Daoy (cell line): ENCODE data around the gene NPM1. TPM values are rescaled to one million over a fixed set of nuclear protein-coding genes. Genes with fewer than 3 reads are reported as not detected.

Experiments
- DNase-seq: peaks from one replicate; pipeline ENCODE4 v3.0.0-alpha.2; 2015; ENCODE audit warnings: low read depth
- total RNA-seq: library from RNA; depleted of rRNA; stranded (reverse); fragments of >200 nt; shearing (Covaris generic); gene quantifications from 2 replicates; pipeline ENCODE4 v1.2.3, GENCODE V29; 2014

NPM1 gene
- total RNA-seq, 1 experiment from 2014 or later = 3,269 TPM

DNA sequence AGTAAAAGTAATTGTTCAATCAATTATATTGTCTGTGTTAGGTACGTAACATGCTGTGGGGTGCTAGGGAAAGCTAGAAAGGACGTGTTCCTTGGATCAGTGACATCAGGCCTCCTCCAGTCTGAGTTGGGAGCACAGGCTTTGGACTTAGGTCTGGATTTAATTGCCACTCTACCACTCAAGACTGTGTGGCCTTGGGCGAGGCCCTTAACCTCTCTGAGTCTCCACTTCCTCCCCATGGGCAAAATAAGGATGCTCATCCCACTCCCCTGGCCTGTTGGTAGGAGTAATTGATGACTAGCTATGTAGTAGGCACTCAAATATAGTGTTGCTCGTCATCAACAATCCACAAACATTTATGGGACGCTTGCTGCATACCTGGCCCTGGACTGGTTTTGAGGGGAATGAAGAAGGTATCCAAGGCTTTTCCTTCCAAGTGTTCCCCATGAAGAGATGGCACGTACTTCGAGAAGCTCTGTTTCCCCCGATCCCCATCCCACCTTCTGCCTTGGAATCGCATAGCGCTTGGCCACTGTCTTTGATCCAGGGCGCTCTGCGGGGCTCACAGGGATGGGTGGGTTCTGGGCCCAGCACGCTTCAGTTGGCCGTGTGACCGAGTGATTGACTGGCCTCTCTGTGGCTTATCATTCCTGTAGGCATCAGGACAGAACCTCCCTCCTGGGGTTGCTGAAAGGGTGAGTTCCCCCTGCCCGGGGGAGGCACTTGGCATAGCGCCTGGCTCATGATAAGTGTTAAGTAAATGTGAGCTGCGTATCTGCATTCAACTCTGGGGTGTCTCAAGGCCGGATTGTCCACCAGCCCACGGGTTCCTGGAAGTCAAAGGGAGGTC lies 39.9 kb downstream of the NPM1 start:
- no peak for DNase-seq

DNA sequence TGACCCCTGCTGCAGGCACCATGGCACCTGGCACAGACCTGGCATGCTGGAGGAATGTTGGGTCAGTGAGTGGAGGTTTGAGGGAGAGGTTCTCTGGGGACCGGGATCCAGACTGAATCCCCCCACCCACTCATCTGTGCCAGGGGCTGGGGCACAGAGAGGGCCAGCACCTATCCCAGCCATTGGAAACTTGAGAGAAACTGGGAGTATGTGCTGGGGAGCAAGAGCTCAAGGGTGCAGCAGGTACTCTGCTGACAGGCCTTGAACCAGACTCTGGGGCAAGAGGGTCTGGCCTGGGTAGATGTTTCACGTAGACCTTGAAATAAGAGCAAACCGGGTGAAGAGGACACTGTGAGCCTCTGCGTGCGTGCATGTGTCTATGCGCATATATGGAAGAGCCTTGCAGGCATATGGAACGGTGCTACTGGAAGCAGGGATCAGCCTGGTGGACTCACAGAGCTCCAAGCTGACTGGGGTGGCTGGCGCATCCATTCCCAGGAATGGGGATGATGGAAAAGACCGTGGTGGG lies 40.6 kb downstream of the NPM1 start:
- DNase-seq = no peak

DNA sequence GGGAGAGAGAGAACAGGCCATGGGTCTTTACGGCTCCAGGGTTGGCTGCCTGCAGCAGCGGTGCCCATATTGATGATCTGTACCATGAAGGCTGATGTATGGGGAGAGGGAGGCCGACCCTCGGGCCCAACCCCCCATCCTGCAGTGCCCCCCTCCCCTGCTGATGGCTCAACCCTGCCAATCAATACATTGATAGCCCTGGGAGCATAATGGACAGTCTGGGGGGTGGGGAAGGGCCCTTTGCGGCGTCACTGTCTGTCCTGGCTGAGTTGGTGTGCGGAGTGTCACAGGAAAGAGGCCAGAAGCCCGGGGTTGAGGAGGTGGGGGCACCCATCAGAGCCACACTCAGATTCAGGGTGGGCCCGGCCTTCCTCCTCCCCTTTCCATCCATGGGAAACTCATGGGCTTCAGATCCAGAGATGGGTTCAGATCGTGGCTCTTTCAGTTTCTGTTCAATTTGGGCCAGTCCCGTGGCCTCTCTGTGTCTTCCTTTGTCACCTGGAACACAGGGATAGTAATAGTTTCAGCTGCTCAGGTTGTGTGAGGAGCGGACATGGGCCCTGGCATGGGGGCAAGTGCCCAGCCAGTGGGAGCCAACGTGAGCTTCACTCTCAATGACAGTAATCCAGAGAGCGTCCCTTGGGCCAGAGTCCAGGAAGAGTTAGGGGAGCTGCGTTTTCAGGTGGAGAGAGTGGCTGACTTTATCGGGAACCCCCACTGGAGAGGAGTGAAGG lies 41.3 kb downstream of the NPM1 start:
- DNase-seq = no peak

DNA sequence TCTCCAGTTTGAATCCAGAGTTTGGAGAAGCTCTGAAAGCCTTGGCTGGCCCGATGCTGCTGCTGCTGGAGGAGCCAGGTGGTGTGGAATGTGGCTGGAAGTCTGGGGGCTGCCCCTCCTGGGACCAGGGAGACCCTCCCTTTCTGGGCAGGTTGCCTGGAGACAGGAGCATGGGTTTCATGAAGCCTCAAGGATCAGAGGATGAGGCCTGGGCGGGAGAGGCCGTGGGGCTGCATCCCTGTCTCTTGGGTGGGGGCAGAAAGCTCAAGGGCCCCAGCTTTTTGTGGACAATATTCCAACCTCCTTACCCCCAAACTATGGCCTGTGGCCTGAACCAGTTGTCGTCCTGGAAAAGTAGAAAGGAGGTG lies 41.9 kb downstream of the NPM1 start:
- DNase-seq = no peak

DNA sequence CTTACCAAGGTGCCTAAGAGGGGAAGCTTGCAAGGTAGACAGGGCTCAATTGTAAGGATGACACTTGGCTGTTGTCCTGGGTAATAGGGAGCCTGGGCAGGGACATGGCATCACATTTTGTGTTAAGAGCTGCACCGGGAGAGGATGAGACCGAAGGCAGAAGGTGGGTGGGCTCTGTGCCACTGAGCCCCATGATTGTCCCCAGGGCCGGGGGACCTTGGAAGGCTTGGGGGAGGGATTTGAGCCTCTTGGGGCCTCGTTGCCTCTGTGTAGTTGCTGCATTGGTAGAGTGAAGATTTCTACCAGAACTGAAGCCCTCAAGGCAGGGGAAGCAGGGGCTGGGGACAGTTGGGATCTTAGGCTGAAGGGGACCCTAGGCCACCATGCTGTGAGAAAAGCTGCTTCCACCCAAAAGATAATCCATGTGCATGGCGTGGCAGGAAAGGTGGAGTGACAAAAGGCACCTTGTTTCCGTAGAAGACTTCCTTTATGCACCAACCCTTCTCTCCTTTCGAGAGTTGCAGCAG lies 43.7 kb downstream of the NPM1 start:
- DNase-seq = no peak

DNA sequence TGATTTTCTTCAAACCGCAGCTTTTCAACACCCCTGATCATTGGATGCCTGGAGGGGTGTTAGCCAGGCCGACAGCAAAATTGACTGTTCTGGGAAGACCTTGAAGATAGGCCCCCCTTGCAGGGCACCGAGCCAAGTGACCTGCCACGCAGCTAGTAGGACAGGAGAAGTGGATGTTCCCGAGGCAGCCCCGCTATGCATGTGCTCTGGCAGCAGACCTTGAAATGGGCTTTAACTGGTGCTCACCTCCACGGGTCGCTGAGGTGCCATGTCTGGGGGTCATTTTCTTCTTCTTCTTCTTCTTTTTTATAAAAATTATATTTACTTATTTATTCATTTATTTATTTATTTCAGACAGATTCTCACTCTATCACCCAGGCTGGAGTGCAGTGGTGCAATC lies 44.4 kb downstream of the NPM1 start:
- DNase-seq = no peak

DNA sequence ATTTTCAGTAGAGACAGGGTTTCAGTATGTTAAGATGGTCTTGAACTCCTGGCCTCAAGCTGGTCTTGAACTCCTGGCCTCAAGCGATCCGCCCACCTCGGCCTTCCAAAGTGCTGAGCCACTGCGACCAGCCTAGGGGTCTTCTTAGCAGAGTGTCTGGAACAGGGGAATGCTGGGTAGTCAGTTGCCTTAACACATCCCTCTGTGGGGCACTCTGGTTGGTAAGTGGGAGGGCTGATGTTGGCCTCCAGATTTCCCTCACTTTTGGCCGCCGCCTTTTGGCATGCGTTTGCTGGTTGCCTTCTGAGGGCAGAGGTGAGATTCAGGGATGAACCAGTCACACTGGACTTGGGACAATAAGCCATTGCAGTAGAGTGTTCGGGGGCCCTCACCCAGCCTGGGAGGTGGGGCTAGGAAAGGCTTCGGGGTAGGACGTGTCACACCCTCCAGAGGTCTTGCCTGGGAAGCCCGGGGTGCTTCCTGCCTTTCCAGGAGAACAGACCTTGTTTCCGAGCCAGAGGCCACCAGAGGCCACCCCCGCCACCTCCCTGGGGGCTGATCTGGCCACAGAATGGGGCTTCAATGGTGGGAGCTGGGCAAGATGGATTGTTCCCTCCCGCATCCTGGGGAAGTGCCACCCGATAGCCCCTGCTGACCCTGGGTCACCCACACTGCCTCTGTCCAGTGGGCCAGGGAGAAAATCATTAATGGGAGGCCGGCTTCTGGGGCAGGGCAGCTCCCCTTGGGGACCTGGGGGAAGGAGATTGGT lies 45.1 kb downstream of the NPM1 start:
- DNase-seq = no peak

DNA sequence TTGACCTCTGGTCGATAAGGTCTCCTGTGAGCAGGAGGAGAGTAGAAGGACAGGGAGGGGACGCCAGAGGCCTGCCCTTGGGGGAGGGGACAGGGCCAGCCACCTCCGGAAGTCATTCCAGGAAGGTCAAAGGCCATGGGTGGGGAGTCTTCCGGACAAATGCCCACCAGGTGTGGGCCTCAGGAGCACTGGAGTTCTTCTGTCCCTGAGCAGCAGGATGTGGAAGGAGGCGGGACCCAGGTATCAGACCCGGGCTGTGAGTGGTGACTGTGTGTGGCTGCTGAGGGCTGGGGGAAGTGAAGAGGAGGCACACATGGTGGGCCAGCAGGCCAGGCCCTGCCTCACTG lies 45.7 kb downstream of the NPM1 start:
- no peak for DNase-seq

DNA sequence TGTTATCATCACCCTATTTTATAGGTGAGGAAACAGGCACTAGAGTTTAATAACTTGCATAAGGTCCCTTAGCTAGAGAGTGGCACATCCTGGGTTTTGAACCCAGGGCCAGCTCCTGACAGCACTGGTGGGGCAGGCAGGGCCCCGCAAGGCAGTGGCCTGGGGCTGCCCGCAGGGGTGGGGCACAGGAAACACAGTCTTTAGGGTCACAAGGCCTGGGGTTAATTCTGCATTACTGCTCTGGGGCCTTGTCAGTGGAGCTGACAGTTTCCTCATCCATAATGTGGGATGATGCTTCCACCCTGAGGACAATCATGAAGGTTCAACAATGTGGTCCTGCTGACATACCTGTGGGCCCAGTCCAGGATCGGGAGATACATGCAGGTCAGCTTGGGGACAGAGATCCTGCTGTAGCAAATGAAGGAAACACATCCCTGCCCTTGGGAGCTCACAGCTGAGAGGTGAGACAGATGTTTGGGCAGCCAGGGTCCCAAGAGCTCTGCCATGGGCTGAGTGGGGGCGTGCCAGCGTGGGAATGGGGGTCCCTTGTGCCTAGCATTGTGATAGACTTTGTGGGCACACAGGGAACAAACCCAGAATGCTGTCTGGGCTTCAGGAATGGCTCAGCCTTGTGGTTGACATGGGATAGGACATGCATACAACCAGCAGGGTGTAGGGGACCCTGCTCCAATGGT lies 46.5 kb downstream of the NPM1 start:
- DNase-seq = no peak

DNA sequence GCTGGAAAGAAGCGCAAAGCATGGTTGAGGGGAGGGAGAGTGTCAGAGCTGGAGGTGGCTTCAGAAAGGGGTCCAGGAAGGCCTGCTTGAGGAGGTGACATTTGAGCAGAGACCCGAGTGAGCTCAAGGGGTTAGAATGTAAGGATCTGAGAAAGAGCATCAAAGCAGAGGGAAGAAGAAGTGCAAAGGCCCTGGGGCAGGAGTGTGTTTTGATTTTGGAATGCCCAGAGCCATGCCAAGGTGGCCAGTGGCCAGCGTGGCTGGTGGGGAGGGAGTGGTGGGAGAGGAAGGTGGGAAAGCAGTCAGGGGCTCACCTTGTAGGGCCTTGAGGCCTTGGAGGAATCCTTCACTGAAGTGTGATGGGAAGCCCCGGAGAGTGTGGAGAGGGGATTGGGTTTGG lies 47.2 kb downstream of the NPM1 start:
- DNase-seq = no peak

DNA sequence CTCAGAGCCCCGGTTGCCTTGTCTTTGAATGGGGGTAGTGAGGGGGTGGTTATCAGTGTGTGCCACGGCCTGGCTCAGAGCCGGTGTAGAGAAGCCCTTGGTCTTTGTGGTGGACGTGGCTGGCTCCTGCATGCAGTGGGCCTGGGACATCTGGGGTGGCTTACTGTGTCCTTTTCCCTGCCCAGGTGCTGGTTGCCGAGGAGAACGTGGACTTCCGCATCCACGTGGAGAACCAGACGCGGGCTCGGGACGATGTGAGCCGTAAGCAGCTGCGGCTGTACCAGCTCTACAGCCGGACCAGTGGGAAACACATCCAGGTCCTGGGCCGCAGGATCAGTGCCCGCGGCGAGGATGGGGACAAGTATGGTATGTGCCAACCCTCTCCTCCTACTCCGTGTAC lies 48.3 kb downstream of the NPM1 start:
- DNase-seq = no peak

DNA sequence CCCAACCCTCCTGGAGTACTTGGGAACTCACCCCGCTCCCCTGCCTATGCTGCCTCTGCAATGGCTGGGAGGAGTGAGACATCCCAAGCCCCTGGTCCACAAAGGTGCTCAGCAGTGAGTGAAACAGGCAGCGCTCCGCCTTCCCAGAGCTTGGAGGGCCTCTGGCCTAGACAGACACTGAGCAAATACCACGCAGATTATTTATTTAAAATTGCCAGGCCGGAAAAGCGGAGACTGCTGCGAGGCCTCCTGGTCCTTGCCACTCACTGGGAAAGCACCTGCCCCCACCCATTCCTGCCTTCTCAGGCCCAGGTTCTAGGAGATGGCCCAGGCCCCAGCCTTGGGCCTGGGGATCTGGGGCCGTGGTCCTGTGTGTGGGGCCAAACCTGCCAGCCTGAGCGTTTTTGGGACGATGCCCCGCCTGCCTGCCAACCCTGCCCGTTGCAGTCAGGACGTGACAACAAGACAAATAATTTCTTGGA lies 49.2 kb downstream of the NPM1 start:
- no peak for DNase-seq

DNA sequence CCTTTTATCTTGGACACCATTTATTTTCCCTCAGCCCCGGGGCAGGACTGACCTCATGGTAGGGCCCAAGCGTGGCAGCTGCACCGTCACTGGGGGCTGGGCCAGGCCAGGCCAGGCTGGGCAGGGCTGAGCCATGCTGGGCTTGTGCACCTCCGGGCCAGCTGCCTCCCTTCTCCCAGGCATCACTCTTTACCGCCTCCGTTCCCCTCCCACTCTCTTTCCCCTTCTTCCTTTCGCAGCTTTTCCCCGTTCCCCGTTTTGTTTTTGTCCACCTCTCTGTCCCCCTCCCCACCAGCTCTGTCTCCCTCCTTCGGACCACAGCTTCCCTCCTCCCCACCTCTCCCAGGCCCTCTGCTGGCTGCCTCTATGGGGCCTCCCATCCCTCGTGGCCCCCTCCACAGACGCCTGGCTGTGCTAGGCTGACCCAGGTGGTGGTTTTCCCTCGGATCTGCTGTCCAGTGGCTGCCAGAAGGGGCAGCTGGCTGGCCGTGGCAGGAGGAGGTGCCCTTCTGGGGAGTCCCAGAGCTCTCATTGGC lies 49.7 kb downstream of the NPM1 start:
- no peak for DNase-seq

DNA sequence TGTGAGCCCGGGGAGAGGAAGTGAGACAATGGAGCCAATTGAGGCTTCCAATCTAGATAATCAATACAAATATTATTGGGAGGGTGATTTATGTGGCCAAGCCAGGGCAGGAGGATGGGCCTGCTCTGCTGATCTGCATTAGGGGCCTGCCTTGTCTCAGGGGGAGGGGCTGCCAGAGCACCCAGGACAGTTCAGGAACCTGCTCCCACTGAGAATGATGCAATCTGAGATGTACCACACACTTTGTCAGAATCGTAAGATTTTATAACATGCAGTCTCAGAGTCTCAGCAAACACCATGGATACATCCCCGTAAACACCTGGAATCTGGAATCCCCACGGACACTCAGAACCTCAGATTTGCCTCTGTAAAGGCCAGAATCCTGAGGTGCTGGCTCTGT lies 51.1 kb downstream of the NPM1 start:
- DNase-seq = no peak

DNA sequence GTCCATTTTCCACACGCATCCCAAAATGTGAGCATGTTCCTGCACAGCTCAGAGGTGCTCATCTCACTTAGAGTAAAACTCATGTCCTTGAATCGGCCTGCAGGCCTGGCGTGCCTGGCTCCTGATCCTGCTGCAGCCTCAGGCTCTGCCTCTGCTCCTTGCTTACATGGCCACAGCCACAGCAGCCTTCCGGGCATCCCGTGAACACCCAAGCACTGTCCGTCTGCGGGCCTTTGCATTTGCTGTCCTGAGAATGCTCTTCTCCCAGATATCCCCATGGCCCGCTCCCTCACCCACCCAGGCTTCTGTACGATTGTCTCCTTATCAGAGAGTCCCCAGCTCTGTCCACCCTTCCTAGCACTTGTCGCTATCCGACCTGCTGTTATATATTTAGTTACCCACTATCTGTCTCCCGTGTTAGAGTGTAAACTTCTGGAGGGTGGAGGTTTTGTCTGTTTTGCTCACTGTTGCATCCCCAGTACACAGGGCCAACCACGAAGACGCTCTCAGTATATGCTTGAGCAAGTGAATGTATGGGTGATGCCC lies 53.7 kb downstream of the NPM1 start:
- no peak for DNase-seq

DNA sequence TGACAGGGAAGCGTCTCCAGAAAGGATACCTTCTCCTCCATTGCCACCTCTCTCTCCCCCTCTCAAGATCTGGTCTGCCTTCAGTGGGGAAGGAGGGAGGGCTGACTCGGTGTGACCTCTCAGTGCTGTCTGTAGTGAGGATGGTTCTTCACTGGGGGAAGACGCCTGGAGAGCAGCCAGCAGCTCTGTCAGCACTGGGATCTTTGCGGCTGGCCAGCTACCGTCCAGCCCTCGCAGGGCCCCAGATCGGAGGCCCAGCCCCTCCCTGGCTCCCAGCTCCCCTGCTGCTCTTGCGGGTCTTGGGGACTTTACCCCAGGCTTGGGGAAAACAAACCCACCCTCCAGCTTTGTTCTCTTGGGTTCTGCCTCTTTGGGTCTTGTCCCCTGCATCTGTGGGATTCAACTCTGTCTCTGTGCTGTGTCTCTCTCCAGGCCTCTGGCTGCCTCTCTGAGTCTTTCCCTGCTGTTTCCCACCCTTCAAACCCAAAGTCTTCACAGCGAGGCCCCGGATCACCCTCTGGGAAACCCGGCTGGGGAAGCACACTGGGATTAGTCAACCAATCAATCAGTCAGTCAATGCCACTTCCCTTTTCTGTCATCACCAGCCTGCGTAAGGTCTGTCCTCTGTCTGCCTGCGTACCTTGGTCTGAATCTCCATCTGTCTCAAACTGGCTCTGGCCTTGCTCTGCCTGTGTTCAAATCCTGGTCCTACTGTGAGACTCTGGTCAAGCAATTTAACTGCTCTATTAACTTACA lies 54.8 kb downstream of the NPM1 start:
- DNase-seq = no peak

DNA sequence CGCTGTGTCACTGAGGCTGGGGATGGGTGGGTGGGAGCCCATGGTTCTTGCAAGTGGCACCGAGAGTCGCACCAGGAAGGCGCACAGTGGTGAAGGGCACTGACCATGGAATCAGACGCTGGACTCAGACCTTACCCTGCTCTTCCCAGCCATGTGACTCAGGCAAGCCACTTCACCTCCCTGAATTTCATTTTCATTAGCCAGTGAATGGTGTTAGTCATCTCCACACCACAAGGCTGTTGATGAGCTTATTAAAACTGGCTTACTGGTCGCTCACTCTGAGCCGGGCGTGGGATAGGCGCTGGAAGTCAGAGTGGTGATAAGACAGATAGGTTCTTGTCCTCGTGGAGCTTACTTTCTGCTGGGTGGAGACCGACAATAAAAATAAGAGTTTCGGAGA lies 56.9 kb downstream of the NPM1 start:
- DNase-seq = peak; percentile 74

DNA sequence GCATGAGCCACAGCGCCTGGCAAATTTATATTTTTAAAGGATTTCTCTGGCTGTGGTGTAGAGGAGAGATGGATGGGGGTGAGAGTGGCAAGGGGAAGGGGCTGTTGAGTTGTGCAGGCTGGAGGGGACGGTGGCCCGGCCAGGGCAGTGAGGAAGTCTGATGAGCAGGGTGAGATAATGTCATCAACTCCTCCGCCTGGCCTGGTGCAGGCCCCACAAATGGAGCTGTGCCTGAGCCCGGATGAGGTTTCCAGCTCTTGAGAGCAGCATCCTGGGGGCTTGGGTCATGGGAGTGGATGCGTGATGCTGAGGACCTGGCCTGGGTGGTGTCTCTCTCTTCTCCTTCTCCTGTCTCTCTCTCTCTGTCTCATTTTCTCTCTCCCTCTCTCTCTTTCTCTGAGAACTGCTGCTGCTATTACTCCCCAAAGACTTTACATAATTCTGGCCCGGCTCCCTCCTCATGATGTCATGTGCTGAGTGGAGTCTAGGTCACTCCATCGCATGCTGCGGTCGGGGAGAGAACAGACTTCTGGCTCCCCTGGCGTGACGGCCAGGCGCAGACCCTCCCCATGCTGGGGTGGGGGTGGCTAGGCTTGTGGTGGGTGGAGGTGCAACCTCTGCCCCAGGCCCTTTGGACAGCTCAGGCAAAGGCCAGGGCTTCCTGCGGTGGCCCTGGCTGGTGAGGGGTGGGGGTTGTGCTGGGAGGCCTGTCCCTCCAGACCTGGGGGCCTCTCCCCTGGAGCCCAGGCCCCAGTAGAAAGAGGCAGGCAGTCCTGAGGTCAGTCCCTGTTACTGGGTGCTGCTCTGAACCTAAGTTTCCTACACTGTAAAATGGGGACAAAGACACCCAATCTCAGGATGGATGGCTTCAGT lies 58.2 kb downstream of the NPM1 start:
- DNase-seq = peak; percentile 23

DNA sequence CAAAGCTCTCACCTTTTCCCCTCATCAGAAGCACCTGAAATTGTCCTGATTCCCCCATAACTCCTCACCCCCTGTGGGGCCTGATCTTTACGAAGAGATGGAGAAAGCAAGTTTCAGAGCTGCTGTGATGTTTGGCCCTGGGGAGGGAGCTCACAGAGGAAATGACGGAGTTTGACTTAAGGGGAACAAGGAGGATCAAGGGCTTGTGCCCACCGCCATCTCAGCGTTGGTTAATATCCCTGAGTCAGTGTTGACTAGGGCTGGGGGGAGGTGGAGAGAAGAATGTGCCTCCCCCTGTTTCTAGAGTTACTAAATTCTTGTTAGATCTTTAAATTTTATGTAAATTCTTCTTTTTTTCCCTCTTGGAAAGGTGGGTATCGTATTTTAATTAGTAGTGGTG lies 59.6 kb downstream of the NPM1 start:
- DNase-seq = no peak
